GM23338 (cell line): ENCODE measurements around the gene GCNT1. TPM values are rescaled to one million over a fixed set of nuclear protein-coding genes. Genes with fewer than 3 reads are reported as not detected.

Experiments
- ATAC-seq: fragments of 200-7000 bp; cut with Tn5 transposase; 3 replicates; pipeline ENCODE4 v1.9.1; 2020
- DNase-seq: peaks from one replicate; pipeline ENCODE4 v3.0.0-alpha.2; 2015; ENCODE audit warnings: low spot score
- H2AFZ ChIP-seq: fragments of 200-600 bp; sonication (generic); 2 replicates; pipeline ENCODE4 v1.8.0; 2016; ENCODE audit warnings: antibody characterized with exemption, mild to moderate bottlenecking, moderate library complexity
- H3F3A ChIP-seq: fragments of 200-600 bp; sonication (generic); replicated peaks from 2 replicates; pipeline ENCODE4 v1.8.0; 2017; ENCODE audit warnings: antibody characterized with exemption, mixed run types, low read depth
- H3K27ac ChIP-seq: fragments of 200-600 bp; sonication (generic); 2 replicates; pipeline ENCODE4 v1.6.1; 2016; ENCODE audit warnings: low read depth
- H3K27me3 ChIP-seq: fragments of 200-600 bp; sonication (generic); 2 replicates; pipeline ENCODE4 v1.8.0; 2016; ENCODE audit warnings: mild to moderate bottlenecking, mixed run types, moderate library complexity; ENCODE audit not compliant: insufficient read depth
- H3K36me3 ChIP-seq: fragments of 200-600 bp; sonication (generic); 2 replicates; pipeline ENCODE4 v1.8.0; 2016; ENCODE audit warnings: mild to moderate bottlenecking; ENCODE audit not compliant: insufficient read depth
- H3K4me1 ChIP-seq: fragments of 200-600 bp; sonication (generic); 2 replicates; pipeline ENCODE4 v1.8.0; 2016; ENCODE audit warnings: mild to moderate bottlenecking, moderate library complexity; ENCODE audit not compliant: insufficient read depth
- H3K4me2 ChIP-seq: fragments of 200-600 bp; sonication (generic); 2 replicates; pipeline ENCODE4 v1.7.1; 2017; ENCODE audit warnings: mixed run types
- H3K4me3 ChIP-seq: fragments of 200-600 bp; sonication (generic); 2 replicates; pipeline ENCODE4 v1.6.1; 2016; ENCODE audit warnings: mixed run types
- H3K79me2 ChIP-seq: fragments of 200-600 bp; sonication (generic); replicated peaks from 2 replicates; pipeline ENCODE4 v1.8.0; 2017; ENCODE audit warnings: mild to moderate bottlenecking; ENCODE audit not compliant: insufficient read depth
- H3K9me2 ChIP-seq: fragments of 200-600 bp; sonication (generic); 2 replicates; pipeline ENCODE4 v1.8.0; 2017; ENCODE audit not compliant: insufficient read depth
- H4K20me1 ChIP-seq: fragments of 200-600 bp; sonication (generic); replicated peaks from 2 replicates; pipeline ENCODE4 v1.8.0; 2017; ENCODE audit warnings: mild to moderate bottlenecking; ENCODE audit not compliant: insufficient read depth
- H3K27ac Mint-ChIP-seq: 2 replicates; pipeline ENCODE4 v1.8.0; 2020; ENCODE audit warnings: inconsistent platforms, mild to moderate bottlenecking, moderate library complexity, mixed read lengths
- H3K27me3 Mint-ChIP-seq: 3 replicates; pipeline ENCODE4 v1.8.0; 2022; ENCODE audit warnings: low read depth, mild to moderate bottlenecking, moderate library complexity, mixed read lengths, inconsistent platforms; ENCODE audit not compliant: insufficient read depth, poor library complexity
- H3K36me3 Mint-ChIP-seq: 3 replicates; pipeline ENCODE4 v1.8.0; 2021; ENCODE audit warnings: low read depth, mild to moderate bottlenecking, inconsistent platforms, moderate library complexity, mixed read lengths
- H3K4me1 Mint-ChIP-seq: 3 replicates; pipeline ENCODE4 v1.8.0; 2020; ENCODE audit warnings: mild to moderate bottlenecking, inconsistent platforms, mixed read lengths
- H3K4me3 Mint-ChIP-seq: 3 replicates; pipeline ENCODE4 v1.8.0; 2021; ENCODE audit warnings: moderate library complexity, mild to moderate bottlenecking, inconsistent platforms, mixed read lengths
- H3K9me3 Mint-ChIP-seq: 3 replicates; pipeline ENCODE4 v1.8.0; 2020; ENCODE audit warnings: moderate library complexity, mild to moderate bottlenecking, inconsistent platforms, mixed read lengths
- CTCF ChIP-seq, 2 experiments: fragments of 200-600 bp in 1 of 2; sonication (generic) in 1 of 2; conservative IDR thresholded peaks; 2 replicates each; pipeline versions ENCODE4 v1.5.1 to v1.6.1; 2016 to 2017; ENCODE audit warnings: antibody characterized with exemption in 2 of 2, low read depth in 2 of 2, mild to moderate bottlenecking in 2 of 2, moderate library complexity in 1 of 2
- ETS1 ChIP-seq: IDR thresholded peaks from 2 replicates; pipeline ENCODE4 v1.6.1; 2016; ENCODE audit warnings: antibody characterized with exemption
- EZH2 ChIP-seq: fragments of 200-600 bp; sonication (generic); IDR thresholded peaks from one replicate; pipeline ENCODE4 v1.8.0; 2017; ENCODE audit warnings: antibody characterized with exemption, mild to moderate bottlenecking, low read depth; ENCODE audit not compliant: unreplicated experiment
- EZH2phosphoT487 ChIP-seq: fragments of 200-600 bp; sonication (generic); IDR thresholded peaks from one replicate; pipeline ENCODE4 v1.8.1; 2018; ENCODE audit warnings: antibody characterized with exemption; ENCODE audit not compliant: unreplicated experiment
- JUNB ChIP-seq: IDR thresholded peaks from one replicate; pipeline ENCODE4 v1.6.1; 2016; ENCODE audit warnings: antibody characterized with exemption; ENCODE audit not compliant: unreplicated experiment
- POLR2AphosphoS5 ChIP-seq: IDR thresholded peaks from 2 replicates; pipeline ENCODE4 v1.6.1; 2016; ENCODE audit warnings: antibody characterized with exemption, low read depth
- REST ChIP-seq: IDR thresholded peaks from one replicate; pipeline ENCODE4 v1.6.1; 2018; ENCODE audit warnings: antibody characterized with exemption; ENCODE audit not compliant: unreplicated experiment
- STAT1 ChIP-seq: IDR thresholded peaks from one replicate; pipeline ENCODE4 v1.6.1; 2016; ENCODE audit warnings: antibody characterized with exemption; ENCODE audit not compliant: unreplicated experiment
- ZNF114 ChIP-seq: fragments of 250-450 bp; sonication (Bioruptor Pico); IDR thresholded peaks from 2 replicates; pipeline ENCODE4 v1.5.0; 2020; ENCODE audit warnings: mild to moderate bottlenecking, moderate library complexity
- ZNF331 ChIP-seq: fragments of 250-450 bp; sonication (Bioruptor Pico); IDR thresholded peaks from 2 replicates; pipeline ENCODE4 v1.5.0; 2020; ENCODE audit warnings: low read depth, mild to moderate bottlenecking, moderate library complexity
- polyA plus RNA-seq: library from polyadenylated mRNA; unstranded; fragments of >200 nt; fragmentation: Nextera tagmentation; extraction: Ambion mirVana; gene quantifications from 2 replicates; pipeline ENCODE4 v1.2.1, GENCODE V29; 2016
- total RNA-seq: library from RNA; depleted of rRNA; stranded (reverse); fragments of >200 nt; shearing (Covaris generic); gene quantifications from 2 replicates; pipeline ENCODE4 v1.2.3, GENCODE V29; 2014

GCNT1 gene
- total and polyA plus RNA-seq, 2 experiments from 2014 or later: 4.2 to 11.4 TPM

GRCh38 chr9:76413658-76414057 lies 45.3 kb upstream of the GCNT1 start (continued):
- TF ChIP-seq REST (no peak), STAT1 (no peak)

- Histone ChIP-seq H3K27me3 (no peaks in the 10 kb centered on the region), H3K4me3 (no peak overlapping the region), H3K9me2 (no peaks in the 10 kb centered on the region), H4K20me1 (no peaks in the 10 kb centered on the region), H3K4me1 (peaks cover 16% of the 10 kb centered on the region), H3K36me3 (no peaks in the 10 kb centered on the region), H2AFZ (no peak overlapping the region), H3F3A (no peaks in the 10 kb centered on the region), H3K27ac (no peak overlapping the region), H3K4me2 (no peak overlapping the region), H3K79me2 (no peaks in the 10 kb centered on the region)
- H3K36me3 Mint-ChIP-seq: 0 out of 3 replicates have a peak, but pooled peaks cover 7% of the 10 kb centered on the region
- H3K9me3 Mint-ChIP-seq: peaks cover 7% of the 10 kb centered on the region; the same call in 1 of the 3 replicates
- peaks cover 4% of the 10 kb centered on the region for H3K27me3 Mint-ChIP-seq
- ATAC-seq (no peak), DNase-seq (no peak)
- H3K4me1 Mint-ChIP-seq: peaks cover 28% of the 10 kb centered on the region
- no peak overlapping the region for H3K27ac Mint-ChIP-seq
- no peak overlapping the region for H3K4me3 Mint-ChIP-seq
- TF ChIP-seq JUNB: no peak
- no peak for TF ChIP-seq ZNF331
- TF ChIP-seq POLR2AphosphoS5: no peak
- no peak for TF ChIP-seq REST
- no peak for TF ChIP-seq EZH2phosphoT487
- no peak for TF ChIP-seq CTCF (conservative IDR thresholded peaks at IDR 0.05; ENCODE audit: low read depth in 2 of 2)
- TF ChIP-seq ZNF114 (CRISPR knock-in tag): no peak
- TF ChIP-seq STAT1: no peak
- no peak for TF ChIP-seq EZH2
- TF ChIP-seq ETS1: no peak
Observed at GRCh38 chr9:76414661-76415060, 44.3 kb upstream of the GCNT1 start.
